Activated CD4-positive, alpha-beta T cell treated with anti-CD3 and anti-CD28 coated beads, Interleukin-2, amount 50 U/mL, for 1 hour (primary cell): ENCODE measurements around the gene OPA1.
A peak's percentile ranks its signal among the peaks of the same experiment; 100 is the strongest.

Experiments
- DNase-seq: peaks from one replicate; pipeline ENCODE4 v3.0.0-alpha.2; 2020

OPA1 gene

GRCh38 chr3:193592841-193593667 lies at the start of gene OPA1:
TSS of gene OPA1 (plus strand) at chr3:193593208. CDS start at chr3:193593378, 170 bp downstream.
- peak; percentile 82 for DNase-seq

GRCh38 chr3:193544289-193544688 lies 48.7 kb upstream of the OPA1 start:
- DNase-seq, result no peak

GRCh38 chr3:193545304-193545703 lies 47.7 kb upstream of the OPA1 start:
- DNase-seq, result no peak

GRCh38 chr3:193546129-193546528 lies 46.9 kb upstream of the OPA1 start:
- DNase-seq, result no peak

GRCh38 chr3:193548406-193548805 lies 44.6 kb upstream of the OPA1 start:
- no peak for DNase-seq

- DNase-seq, result no peak
These were observed 40.1 kb upstream of the OPA1 start for GRCh38 chr3:193552923-193553322.

- DNase-seq, result no peak
These were observed 39.4 kb upstream of the OPA1 start for GRCh38 chr3:193553586-193553985.

GRCh38 chr3:193554811-193555210 lies 38.2 kb upstream of the OPA1 start, which contains the start of gene ATP13A4:
TSS of gene ATP13A4 (minus strand) at chr3:193554895. CDS start at chr3:193554799, 96 bp downstream.
- no peak for DNase-seq

- DNase-seq, result no peak
These were observed 36.2 kb upstream of the OPA1 start for GRCh38 chr3:193556841-193557240.

GRCh38 chr3:193559100-193559499 lies 33.9 kb upstream of the OPA1 start:
- no peak for DNase-seq

GRCh38 chr3:193560091-193560490 lies 32.9 kb upstream of the OPA1 start:
- no peak for DNase-seq

GRCh38 chr3:193560870-193561269 lies 32.1 kb upstream of the OPA1 start:
- no peak for DNase-seq

GRCh38 chr3:193563426-193563825 lies 29.6 kb upstream of the OPA1 start:
- DNase-seq, result no peak

GRCh38 chr3:193564012-193564411 lies 29.0 kb upstream of the OPA1 start:
- no peak for DNase-seq

- DNase-seq, result no peak
These were observed 23.9 kb upstream of the OPA1 start for GRCh38 chr3:193569119-193569518.

GRCh38 chr3:193572426-193572908 lies 20.5 kb upstream of the OPA1 start:
- DNase-seq, result peak; percentile 36

- DNase-seq, result no peak
These were observed 19.4 kb upstream of the OPA1 start for GRCh38 chr3:193573403-193574191.

- no peak for DNase-seq
These were observed 18.4 kb upstream of the OPA1 start for GRCh38 chr3:193574488-193575070.

GRCh38 chr3:193585530-193585929 lies 7.5 kb upstream of the OPA1 start:
- no peak for DNase-seq

- DNase-seq, result no peak
These were observed 6.5 kb upstream of the OPA1 start for GRCh38 chr3:193586526-193586925.

- no peak for DNase-seq
These were observed 3.9 kb upstream of the OPA1 start for GRCh38 chr3:193589129-193589528.

- DNase-seq, result no peak
These were observed 3.4 kb upstream of the OPA1 start for GRCh38 chr3:193589616-193590015.

GRCh38 chr3:193590088-193590856 lies 2.7 kb upstream of the OPA1 start:
- DNase-seq, result no peak
